Measurements from ENCODE around the gene TSEN2. TPM values are rescaled to one million over a fixed set of nuclear protein-coding genes. Genes with fewer than 3 reads are reported as not detected.

TSEN2 gene
- total and polyA plus RNA-seq, 10 donors: 10.6 to 21.5 (median 14.4) TPM

GRCh38 chr3:12558706-12559105 lies 74.4 kb downstream of the TSEN2 start:
- no peak for DNase-seq

GRCh38 chr3:12559520-12559919 lies 75.2 kb downstream of the TSEN2 start:
- Histone ChIP-seq H3K27me3 (replicated peaks in 1 of 7) (peaks cover 0 to 17% (median 0%) of the 10 kb centered on the region in 7 donors), H3K4me1 (peaks cover 9 to 74% (median 53%) of the 10 kb centered on the region in 6 donors), H3K4me3 (no peak overlapping the region), H3K9me3 (no peaks in the 10 kb centered on the region), H3K27ac (no peak overlapping the region), H3K36me3 (peaks cover 0 to 5% (median 0%) of the 10 kb centered on the region in 6 donors)
- intact Hi-C loops (cut with DNase I; ENCODE audit: low total_unique reads): loop anchor here (10.0 kb wide), 2 partner anchors 75 to 105 kb away; partner anchors contain the start of genes RAF1 and TSEN2
- TF ChIP-seq POLR2AphosphoS5 (IDR thresholded peaks at IDR 0.05) (no peak), POLR2A (IDR thresholded peaks at IDR 0.05) (no peak), CTCF (IDR thresholded peaks at IDR 0.05 in 8 of 11, conservative IDR thresholded peaks at IDR 0.05 in 3 of 11) (no peak)
- WGBS, 5 donors: 85 to 92% (median 89%) methylated on average over 3 of the region's 3 CpGs
- DNase-seq: no peak

More at GRCh38 chr3:12558706-12559105, 74.4 kb downstream of the TSEN2 start:
- Histone ChIP-seq H3K27ac (no peak overlapping the region), H3K27me3 (replicated peaks in 1 of 7) (peaks cover 0 to 25% (median 4%) of the 10 kb centered on the region in 7 donors), H3K4me1 (peaks cover 14 to 82% (median 60%) of the 10 kb centered on the region in 6 donors), H3K4me3 (peak overlapping the region in 2 of 8 donors; percentile 80 to 86), H3K36me3 (peaks cover 0 to under 1% (median 0%) of the 10 kb centered on the region in 6 donors), H3K9me3 (no peaks in the 10 kb centered on the region)
- intact Hi-C loops (cut with DNase I; ENCODE audit: low total_unique reads): loop anchor here (10.0 kb wide), 2 partner anchors 74 to 106 kb away; partner anchors contain the start of genes RAF1 and TSEN2
- TF ChIP-seq CTCF (IDR thresholded peaks at IDR 0.05 in 8 of 11, conservative IDR thresholded peaks at IDR 0.05 in 3 of 11) (no peak), POLR2AphosphoS5 (IDR thresholded peaks at IDR 0.05) (no peak), POLR2A (IDR thresholded peaks at IDR 0.05) (no peak)
- 88 to 92% (median 90%) methylated on average over 4 of the region's 4 CpGs for WGBS, 5 donors

GRCh38 chr3:12560505-12561190 lies 76.4 kb downstream of the TSEN2 start:
- no peak overlapping the region for H3K27ac ChIP-seq
- 74 to 89% (median 77%) methylated on average over 5 of the region's 5 CpGs for WGBS, 5 donors
- no peak for DNase-seq
- H3K9me3 ChIP-seq: peaks cover 0 to 9% (median 3%) of the 10 kb centered on the region in 8 donors
- H3K4me1 ChIP-seq: peaks cover 9 to 70% (median 51%) of the 10 kb centered on the region in 6 donors
- peaks cover 0 to 5% (median 0%) of the 10 kb centered on the region in 6 donors for H3K36me3 ChIP-seq
- TF ChIP-seq CTCF (IDR thresholded peaks at IDR 0.05 in 8 of 11, conservative IDR thresholded peaks at IDR 0.05 in 3 of 11) (no peak), POLR2AphosphoS5 (IDR thresholded peaks at IDR 0.05) (no peak), POLR2A (IDR thresholded peaks at IDR 0.05) (no peak)
- intact Hi-C loops (cut with DNase I; ENCODE audit: low total_unique reads): no loop called here
- peaks cover 0 to 6% (median 0%) of the 10 kb centered on the region in 7 donors for H3K27me3 ChIP-seq (replicated peaks in 1 of 7)
- H3K4me3 ChIP-seq: no peak overlapping the region

GRCh38 chr3:12561397-12561796 lies 77.1 kb downstream of the TSEN2 start:
- TF ChIP-seq POLR2AphosphoS5 (IDR thresholded peaks at IDR 0.05) (no peak), CTCF (IDR thresholded peaks at IDR 0.05 in 8 of 11, conservative IDR thresholded peaks at IDR 0.05 in 3 of 11) (no peak), POLR2A (IDR thresholded peaks at IDR 0.05) (no peak)
- H3K9me3 ChIP-seq: peaks cover 6 to 16% (median 10%) of the 10 kb centered on the region in 8 donors
- H3K27ac ChIP-seq: no peak overlapping the region
- H3K27me3 ChIP-seq (replicated peaks in 1 of 7): no peaks in the 10 kb centered on the region
- WGBS, 5 donors: 80 to 89% (median 85%) methylated on average over 2 of the region's 2 CpGs
- intact Hi-C loops (cut with DNase I; ENCODE audit: low total_unique reads): no loop called here
- H3K36me3 ChIP-seq: peaks cover 0 to 9% (median 0%) of the 10 kb centered on the region in 6 donors
- H3K4me3 ChIP-seq: no peak overlapping the region
- DNase-seq: no peak
- H3K4me1 ChIP-seq: peaks cover 9 to 62% (median 46%) of the 10 kb centered on the region in 6 donors

All from spleen (tissue), 11 donors.